GM18867 (cell line): ENCODE measurements around the gene HVCN1.
A peak's percentile ranks its signal among the peaks of the same experiment; 100 is the strongest.
"Not testable (repeated sequence)": the region's sequence is repeated elsewhere in the genome, so short reads cannot be mapped to it uniquely, and the experiment has no call there.

ENCODE experiments used
- ATAC-seq: cut with Tn5 transposase; IDR thresholded peaks from one replicate; pipeline ENCODE4 v1.9.1; 2021; ENCODE audit warnings: mild to moderate bottlenecking, moderate library complexity; ENCODE audit not compliant: unreplicated experiment

HVCN1 gene

DNA sequence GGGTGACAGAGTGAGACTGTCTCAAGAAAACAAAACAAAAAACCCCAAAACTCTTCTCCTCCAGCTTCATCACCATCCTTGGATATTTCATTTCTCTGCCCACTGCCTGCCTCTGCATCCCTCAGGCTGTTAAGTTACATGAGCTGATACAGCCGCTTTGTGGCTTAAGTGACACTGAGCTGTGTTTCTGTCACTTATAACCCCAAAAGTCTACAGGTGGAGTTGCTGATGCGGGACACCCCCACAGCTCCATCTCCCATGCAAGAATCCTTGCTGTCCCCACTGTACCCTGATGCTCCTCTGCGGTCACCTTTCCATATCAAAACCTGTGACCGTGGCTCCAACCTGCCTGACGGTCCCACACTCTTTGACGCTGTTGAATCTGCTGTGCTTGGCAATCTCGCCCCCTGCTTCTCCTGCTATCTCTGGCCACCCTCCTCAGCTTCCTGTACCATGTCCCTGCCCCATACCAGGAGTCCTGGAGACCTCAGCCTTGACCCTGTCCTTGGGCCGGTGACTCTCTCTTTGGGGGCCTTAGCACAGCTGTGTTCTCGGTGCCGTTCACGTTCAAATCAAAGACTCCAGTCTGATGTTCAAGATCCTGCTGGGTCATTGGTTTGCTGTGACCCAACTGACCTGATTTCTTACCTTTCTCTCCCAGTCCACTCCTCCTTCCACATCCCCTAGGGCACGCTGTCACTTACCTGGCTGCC lies 20.3 kb downstream of the HVCN1 start:
- ATAC-seq, result no peak

DNA sequence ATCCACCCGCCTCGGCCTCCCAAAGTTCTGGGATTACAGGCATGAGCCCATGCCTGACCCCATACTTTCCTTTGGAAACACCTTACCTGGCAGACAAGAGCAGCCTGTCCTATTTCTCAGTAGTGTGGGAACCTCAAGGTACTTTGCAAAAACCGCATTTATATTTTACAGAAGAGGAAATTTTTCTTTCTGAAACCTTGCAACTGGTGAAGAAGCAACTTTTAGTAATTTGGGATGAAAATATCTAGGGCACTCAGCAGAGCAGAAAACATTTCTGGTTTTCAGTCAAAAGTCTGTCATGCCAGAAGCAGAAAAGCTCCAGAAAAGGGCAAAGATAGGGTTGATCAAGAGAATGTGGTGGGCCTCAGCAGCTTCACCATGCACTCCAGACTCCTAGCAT lies 21.2 kb downstream of the HVCN1 start:
- ATAC-seq, result no peak

DNA sequence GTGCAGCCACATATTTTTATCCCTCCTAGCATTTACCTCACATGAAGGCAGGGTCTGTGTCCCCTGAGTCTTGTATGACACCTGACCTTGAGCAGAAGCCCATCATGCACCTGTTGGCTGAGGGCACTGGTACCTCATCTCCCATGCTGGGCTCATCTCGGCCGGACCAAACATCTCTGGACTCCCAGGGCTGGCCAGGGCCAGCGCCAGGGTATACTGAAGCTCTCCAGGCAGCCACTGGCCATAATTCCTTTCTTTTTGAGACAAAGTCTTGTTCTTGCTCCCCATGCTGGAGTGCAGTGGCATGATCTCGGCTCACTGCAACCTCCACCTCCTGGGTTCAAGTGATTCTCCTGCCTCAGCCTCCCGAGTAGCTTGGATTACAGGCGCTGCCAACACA lies 22.0 kb downstream of the HVCN1 start:
- no peak for ATAC-seq

DNA sequence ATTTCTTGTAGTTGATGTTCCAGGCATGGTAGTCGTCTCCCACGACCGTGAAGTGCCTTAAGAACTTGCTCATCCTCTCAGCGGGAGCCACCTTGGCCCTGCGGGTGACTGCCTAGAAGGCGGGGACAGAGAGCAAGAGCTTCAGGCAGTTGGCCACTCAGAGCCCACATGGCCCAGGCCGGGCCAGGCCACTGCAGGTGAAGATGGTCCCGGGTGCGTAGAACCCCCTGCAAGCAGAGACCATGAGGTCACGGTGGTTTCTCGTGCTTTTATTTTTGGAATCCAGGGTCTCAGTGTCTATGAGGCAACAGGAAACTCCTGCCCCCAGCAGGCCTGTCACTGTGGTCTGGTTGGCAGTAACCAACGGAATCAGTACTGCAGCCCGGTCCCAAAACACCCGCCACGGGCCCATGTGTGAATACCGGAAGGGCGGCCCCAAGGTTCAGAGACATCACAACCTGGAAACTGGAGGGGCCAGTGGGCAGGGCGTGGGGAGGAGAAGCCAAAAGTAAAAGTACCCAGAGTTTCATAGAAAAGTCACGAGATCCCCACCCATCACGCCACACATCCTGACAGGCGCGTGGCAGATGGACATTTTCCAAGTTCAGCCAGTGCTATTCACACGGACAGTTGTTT lies 27.5 kb downstream of the HVCN1 start:
- peak; percentile 86 for ATAC-seq

DNA sequence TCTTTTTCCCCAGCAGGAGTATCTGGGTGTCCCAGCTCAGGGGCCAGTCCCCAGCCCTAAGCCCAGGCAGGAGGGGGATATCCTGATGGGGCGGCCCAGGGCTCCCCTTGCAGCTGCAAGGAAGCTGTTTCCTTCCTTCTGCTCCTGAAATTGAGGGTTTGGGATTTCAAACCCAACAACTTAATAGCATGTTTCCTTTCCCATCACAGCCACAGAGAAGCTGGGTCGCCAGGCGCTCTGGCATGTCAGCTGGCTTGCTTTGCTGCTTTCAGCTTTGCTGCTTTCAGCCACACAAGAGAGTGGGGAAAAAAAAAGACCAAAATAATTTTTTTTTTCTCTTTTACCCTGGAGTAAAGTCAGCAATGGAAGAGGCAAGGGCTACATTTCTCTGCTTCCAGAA lies 30.0 kb downstream of the HVCN1 start:
- ATAC-seq, result no peak

DNA sequence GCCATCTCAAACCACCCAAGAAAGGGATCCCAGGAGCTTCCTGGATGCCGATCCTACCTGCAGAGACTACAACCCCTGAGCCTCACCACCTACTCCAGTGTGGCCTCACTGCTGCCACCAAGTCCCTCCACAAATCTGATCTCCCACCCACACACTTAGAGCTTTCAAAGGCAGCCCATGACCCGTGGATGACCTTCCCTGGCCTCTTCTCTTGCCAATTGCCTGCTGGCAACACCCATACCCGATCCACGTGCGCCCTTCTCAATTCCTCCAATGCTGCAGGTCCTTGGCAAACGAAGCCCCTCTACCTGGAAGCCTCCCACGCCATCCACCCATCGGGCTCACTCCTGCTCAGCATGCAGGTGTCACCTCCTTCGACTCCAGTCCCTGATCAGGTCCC lies 30.7 kb downstream of the HVCN1 start:
- ATAC-seq, result no peak

DNA sequence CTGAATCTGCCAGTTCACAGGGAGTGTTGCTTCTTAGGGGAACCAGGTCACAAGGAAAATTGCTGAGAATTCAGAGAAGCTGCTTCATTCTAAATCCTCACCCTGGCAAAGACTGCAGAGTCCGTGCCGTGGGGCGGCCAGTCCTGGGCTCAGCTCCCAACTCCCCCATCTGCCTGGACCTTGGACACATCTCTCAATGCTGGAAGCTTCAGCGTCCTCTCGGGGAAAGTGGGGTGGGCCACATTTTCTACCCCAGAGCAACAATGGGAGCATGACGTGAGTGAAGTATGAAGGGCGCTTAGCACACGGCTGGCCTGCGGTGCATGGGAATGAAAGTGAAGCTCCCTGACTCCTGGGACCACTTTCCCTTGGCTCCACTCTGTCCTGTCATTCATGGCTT lies 31.2 kb downstream of the HVCN1 start:
- ATAC-seq, result no peak

DNA sequence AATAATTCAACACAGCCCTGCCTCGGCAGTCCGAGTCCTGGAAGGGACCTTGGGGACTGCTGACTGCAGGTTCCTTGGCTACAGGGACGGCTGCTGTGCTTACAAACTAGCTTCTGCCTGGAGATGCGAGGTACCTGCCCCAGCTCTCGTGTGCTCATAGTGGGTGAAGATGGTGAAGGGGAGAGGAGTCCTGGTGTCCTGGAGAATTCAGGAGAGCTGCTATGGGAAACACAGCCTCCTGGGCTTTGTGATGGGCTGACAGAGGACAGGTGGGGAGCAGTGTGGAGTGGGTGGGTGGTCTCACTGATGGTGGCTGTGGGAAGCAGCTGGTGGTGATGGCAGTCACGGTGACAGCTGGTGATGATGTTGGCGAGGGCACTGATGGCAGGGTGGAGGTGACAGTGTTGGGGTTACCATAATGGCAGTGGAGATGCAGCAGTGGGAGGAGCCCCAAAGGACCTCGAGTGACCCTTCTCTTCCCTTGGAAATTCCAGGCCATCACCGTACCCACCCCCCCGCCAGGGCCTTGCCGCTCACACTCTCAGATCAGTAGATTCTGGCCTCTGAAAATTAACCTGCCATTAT lies 32.8 kb downstream of the HVCN1 start:
- ATAC-seq, result no peak

DNA sequence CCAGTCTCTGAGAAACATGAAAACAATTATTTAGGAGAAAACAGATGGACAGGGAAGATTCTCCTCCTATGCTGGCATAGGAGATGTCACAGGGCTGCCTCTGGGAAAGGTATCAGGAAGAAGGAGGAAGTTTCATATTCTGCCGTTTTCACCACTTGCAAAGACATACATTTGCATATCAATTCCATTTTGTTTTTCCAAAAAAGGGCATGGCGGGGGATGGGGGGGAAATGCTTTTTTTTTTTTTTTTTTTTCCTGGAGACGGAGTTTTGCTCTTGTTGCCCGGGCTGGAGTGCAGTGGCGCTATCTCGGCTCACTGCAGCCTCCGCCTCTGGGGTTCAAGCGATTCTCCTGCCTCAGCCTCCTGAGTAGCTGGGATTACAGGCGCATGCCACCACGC lies 34.7 kb downstream of the HVCN1 start:
- not testable (repeated sequence) for ATAC-seq

DNA sequence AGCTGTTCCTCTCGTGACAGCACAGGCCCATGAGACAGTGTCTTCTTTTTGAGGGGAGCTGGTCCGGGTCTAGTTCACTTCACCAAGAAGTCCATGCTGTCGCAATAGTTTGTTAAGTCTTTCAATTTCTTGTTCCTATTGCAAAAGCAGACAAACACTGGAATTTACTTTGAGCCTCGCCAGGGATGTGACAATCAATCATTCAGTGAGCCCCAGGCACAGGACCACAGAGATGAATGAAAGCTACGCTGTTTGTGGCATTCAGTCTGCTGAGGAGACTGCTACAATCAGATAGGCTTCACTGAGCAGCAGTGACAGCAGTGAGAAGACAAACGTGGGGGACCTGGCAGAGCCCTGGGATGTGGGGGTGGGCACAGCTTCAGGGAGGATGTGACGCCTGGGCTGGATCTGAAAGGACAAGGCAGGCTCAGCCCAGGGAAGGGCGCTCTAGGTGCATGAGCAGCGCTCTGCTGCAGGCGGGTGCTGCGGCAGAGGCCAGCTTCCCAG lies 39.5 kb downstream of the HVCN1 start:
- ATAC-seq, result no peak

DNA sequence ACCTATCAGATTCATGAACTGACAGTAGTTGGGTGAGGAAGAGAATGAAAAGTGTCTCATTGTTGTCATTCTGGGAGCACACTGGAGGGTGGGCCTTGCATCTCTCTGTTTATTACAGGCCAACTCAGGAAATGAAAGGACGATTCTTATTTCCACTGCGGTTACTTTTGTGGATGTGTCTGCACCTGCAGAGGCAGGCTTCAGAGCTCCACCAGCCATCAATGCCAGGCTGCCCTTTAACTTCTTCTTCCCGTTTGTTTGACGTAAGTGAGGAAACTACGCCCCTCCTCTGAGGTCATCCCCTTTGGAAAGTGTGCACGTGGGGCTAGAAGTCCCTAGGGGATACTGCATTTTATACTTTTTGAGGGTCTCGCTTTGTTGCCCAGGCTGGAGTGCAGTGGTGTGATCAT lies 41.3 kb downstream of the HVCN1 start:
- ATAC-seq, result peak; percentile 59

DNA sequence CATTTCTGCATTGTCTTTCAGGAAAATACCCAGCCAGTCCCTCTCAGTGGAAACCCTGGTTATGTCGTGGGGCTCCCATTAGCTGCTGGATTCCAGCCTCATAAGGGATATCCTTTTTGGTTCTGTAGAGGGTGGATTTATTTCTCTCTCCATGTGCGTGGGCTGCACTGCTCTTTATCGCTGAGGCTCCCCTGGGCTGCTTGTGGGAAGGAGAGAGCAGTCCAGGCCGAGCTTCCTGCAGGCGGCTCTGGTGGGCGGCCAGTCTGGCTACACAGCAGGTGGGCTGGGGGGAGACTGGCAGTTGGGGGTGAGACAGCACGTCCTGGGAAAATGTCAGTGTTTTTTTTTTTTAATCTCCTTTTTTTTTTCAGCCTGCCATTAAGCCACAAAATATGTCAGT lies 47.4 kb downstream of the HVCN1 start:
- no peak for ATAC-seq

DNA sequence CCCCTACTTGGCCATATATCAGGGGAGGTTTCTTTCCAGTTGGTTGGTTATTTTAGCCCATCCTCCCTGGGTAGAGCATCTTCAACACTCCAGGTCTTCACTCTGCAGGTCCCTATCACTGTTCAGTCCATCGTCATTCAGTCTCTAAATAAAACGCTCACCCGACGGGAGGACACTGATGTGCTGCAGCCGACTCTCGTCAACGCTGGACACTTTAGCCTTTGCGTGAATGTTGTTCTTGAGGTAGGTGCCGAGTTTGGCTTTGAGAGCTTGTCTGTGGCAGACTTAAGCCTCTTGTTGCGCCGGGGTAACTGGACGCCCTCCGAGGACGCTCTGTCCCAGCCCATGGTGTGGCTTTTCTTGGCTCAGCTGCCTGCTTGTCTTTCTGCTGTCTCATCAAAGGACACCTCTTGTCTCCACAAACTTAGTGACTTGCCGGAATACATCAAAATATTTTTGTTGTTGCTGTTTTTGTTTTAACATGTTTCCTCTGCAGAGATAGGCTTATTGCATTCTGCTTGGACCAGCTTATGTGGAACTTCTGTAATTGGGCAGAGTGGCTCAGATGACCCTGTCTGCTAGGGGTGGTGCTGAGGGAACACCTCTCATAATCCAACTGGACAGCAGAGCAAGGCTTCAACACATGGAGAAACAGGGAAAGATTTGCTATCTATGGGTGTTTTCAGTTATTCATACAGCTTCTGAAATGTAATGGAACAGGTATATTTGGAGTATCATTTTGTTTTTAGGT lies 48.5 kb downstream of the HVCN1 start:
- no peak for ATAC-seq

DNA sequence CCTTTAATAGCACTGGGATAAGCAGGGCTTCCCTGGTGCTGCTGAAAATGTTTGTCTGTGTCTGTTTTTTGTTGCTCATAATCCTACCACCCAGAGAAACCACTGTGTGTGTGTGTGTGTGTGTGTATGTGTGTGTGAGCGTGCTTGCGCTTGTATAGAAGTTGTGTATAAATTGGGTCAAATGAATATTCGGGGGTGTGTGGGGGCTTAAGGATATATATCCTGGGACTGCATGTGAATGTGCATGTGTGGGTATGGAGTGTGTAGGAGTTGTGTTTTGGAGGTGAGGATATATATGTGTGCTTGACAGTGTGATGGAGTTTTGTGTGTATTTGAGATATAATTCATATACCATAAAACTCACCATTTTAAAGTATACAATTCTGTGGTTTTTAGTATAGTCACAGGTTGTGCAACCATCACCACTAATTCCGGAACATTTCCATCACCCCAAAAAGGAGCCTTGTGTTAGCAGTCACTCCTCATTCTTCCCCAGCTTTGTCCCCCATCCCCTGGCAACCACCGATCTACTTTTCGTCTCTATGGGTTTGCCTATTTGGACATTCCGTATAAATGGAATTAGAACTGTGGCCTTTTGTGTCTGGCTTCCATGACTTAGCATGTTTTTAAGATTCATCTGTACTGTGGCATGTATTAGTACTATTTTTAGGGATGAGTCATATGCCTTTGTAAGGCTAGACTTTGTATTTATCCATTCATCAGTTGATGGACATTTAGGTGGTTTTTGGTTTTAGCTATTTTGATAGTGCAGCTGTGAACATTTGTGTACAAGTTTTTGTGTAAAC lies 49.4 kb downstream of the HVCN1 start:
- ATAC-seq, result no peak

DNA sequence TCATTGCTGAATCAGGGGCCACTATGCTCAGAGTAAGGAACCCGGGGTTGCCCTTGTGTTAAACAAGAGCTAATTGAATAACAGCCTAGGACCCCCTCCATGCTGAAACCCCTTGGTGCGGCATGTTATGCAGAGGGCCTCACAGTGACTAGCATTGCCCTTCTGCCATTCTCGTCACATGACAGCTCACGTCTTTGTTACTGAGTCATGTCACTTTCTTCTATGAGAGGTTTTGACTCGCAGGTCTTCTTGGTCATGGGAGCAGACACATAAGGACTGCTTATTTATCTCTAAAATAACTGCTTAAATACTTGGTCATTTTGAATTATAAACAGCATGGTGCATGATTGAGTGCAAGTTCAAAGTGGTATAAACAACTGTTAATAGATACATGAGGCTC lies 50.1 kb downstream of the HVCN1 start:
- ATAC-seq, result no peak

DNA sequence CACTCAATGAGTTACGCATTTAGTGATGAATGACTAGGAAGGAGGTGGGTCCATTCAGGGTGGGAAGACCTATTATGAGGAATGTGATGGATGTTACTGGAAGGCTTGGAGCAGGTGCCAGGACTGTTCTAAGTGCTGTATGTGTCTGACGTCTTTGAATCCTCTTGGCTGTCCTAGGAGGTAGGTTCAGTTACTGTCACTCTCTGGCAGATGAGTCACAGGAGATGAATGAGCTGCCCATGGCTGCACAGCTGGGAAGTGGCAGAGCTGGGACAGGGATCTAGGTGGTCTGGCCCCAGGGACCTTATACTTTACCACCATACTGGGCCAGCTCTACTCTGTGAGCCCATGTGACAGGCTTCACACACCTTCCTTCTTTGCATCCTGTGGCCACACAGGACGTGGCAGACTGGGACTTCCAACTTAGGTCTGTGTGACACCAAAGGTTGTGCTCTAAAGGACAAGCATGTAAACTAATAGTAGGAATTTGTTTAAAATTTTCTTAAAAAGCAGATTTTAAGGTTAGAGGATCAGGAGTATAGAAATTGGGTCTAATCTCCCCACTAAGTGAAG lies 51.0 kb downstream of the HVCN1 start:
- peak; percentile 42 for ATAC-seq

DNA sequence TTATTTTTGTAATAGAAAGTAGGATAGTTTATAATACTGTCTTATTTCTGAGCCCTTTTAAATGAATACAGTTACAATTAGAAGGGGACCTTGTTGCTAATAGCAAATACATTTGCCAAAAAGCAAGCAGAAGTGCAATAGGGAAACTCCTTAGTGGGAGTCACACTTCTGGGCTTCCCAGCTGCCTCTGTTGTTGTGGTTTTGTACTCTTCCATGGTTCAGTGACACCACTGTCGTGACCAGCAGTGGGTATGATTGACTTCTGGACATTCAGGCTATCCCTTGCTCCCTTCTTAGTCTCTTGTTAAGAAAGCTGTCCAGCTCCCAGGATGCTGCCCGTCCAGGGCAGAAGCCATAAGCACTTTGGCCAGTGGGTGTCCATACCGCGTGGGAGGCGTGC lies 52.4 kb downstream of the HVCN1 start:
- no peak for ATAC-seq

DNA sequence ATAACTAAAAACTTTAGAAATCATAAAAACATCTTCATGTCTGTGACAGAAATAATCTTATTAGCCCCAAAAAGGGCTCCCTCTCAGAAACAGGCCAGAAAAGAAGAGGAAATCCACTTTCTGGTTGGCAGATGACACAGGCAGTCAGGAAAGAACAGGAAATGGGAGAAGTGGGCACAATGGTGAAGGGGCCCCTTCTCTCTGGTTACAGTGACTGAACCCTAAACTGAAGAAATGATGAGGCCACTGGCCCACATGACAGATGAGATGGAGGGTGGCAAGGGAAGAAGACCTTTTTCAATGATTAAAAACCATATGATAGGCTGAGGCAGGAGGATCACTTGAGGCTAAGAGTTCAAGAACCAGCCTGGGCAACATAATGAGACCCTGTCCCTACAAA lies 53.9 kb downstream of the HVCN1 start:
- no peak for ATAC-seq

DNA sequence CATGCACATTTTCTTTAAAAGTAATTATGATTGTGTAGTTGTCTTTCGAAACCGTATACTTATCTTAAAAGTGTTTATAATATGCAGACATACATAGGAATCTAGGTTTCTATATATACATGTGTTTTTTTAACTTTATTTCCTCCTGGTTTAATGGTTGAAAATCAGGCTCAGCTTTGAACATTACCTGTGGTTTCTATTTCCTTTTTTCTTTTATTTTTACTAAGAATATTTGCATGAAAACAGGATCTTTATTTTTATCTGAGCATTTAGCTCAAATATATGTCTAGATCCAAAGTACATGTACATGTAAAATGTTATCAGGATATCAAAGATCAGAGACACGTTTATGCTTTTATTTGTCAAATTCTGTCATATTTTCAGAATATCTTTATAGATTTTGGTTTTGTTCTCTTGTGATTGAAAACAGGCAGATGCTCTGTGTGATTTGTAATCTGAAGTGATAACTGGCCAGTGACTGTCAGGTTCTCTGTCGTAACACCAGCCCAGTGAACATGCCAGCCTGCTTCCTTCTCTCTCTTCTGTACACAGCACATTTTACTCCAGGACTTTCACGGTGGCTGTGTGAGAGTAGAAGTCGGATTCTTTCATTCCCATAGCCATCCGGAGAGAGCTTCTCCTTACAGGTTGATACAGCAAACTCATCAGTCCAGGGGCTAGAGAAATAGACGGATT lies 61.3 kb downstream of the HVCN1 start:
- no peak for ATAC-seq

DNA sequence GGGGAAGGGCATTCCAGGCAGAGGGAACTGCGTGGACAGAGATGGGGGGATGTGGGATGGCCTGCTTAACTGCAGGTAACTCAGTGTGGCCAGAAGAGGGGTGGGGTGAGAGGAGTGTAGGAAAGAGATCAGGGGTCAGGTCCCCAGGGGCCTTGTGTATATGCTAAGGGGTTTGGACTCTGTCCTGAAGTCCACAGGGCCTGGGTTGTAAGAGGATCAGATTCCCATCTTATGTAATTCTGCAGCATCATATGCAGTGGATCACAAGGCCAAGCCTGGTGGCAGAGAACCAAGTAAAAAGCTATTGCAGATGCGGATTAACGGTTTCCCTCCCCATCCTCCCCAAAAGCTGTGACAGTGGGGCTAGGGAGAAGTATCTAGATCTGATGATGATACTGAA lies 66.3 kb downstream of the HVCN1 start:
- no peak for ATAC-seq
